Esophagus squamous epithelium (tissue), 4 donors: ENCODE results near the gene CACNG4.

Experiments
- POLR2A ChIP-seq, 4 donors: fragments of 450-650 bp; IDR thresholded peaks; one replicate each; pipeline ENCODE4 v1.6.1; 2017; ENCODE audit warnings: antibody characterized with exemption in 4 of 4, mild to moderate bottlenecking in 4 of 4, moderate library complexity in 3 of 4
- TF ChIP-seq, protein P1 (sequence below), 6 experiments: fragments of 450-650 bp in 4 of 6; fragments of 200-600 bp in 2 of 6; sonication (generic) in 2 of 6; IDR thresholded peaks; one replicate each; pipeline ENCODE4 v1.5.1; 2016 to 2019; ENCODE audit warnings: antibody characterized with exemption in 6 of 6, mild to moderate bottlenecking in 4 of 6, moderate library complexity in 4 of 6

DNA sequence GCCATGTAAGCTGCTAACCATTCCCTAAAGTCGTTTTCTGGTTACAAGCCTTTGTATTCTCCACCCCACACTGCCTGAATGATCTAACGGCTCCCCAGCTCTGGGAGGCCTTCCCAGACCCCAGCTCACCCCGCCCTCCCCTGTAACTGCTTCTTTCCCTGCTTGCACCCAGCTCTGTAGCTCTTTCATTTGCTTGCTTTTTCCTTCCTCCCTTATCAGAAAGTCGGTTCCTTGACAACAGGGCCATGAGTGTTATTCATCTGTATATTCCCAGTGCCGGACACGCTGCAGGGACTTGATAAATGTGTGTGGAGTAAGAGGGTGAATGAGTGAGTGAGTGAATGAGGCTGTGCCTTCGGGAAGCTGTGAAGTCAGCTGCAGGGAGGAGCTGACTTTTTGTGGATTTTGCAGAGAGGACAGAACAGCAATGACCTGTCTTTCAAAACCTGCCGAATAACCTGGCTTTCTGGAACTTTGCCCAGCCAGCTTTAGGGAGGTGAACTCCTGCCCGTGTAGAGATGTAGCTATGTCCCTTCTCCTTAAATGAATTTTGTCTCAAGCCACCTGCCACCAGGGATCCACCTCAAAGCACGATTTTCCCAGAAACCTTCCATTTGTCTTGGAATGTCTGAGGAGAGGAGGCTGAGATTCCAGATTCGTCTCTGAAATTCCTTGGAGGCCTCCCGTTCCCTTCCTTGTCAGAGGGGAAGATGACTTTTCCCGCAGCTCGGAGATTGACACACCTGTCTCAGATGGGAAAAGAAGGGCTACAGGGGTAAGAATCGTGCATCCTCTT is 20.0 kb upstream of the CACNG4 start:
- TF ChIP-seq, protein P1, sequence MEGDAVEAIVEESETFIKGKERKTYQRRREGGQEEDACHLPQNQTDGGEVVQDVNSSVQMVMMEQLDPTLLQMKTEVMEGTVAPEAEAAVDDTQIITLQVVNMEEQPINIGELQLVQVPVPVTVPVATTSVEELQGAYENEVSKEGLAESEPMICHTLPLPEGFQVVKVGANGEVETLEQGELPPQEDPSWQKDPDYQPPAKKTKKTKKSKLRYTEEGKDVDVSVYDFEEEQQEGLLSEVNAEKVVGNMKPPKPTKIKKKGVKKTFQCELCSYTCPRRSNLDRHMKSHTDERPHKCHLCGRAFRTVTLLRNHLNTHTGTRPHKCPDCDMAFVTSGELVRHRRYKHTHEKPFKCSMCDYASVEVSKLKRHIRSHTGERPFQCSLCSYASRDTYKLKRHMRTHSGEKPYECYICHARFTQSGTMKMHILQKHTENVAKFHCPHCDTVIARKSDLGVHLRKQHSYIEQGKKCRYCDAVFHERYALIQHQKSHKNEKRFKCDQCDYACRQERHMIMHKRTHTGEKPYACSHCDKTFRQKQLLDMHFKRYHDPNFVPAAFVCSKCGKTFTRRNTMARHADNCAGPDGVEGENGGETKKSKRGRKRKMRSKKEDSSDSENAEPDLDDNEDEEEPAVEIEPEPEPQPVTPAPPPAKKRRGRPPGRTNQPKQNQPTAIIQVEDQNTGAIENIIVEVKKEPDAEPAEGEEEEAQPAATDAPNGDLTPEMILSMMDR (IDR thresholded peaks at IDR 0.05): no peak
- TF ChIP-seq POLR2A (IDR thresholded peaks at IDR 0.05): no peak
